CD4-positive, alpha-beta T cell (primary cell): Measurements from ENCODE around the gene EDEM2. TPM values are rescaled to one million over a fixed set of nuclear protein-coding genes. Genes with fewer than 3 reads are reported as not detected.

Source experiments
- ATAC-seq: fragments of 200-7000 bp; cut with Tn5 transposase; one replicate; pipeline ENCODE4 v1.10.0; 2022; ENCODE audit warnings: mild to moderate bottlenecking; ENCODE audit not compliant: poor library complexity
- CTCF ChIA-PET: fragments of 350-600 bp; sonication (Branson Sonifier 250); formaldehyde crosslinking; loops from one replicate; lab custom pipeline; 2021; ENCODE audit warnings: antibody characterized with exemption, inconsistent platforms; lab: Charles Lee
- POLR2A ChIA-PET: fragments of 350-600 bp; sonication (Branson Sonifier 250); formaldehyde crosslinking; loops from one replicate; lab custom pipeline; 2021; ENCODE audit warnings: antibody characterized with exemption, inconsistent platforms; lab: Charles Lee
- DNase-seq, 14 experiments: peaks; one replicate each; pipeline ENCODE4 v3.0.0-alpha.2; 2013 to 2020; ENCODE audit warnings: mixed read lengths in 2 of 14
- H3K27ac ChIP-seq, 2 donors: one replicate each; pipeline versions ENCODE4 v1.5.1 to v1.7.0; 2013; ENCODE audit warnings: low read length in 2 of 2, low read depth in 1 of 2, mild to moderate bottlenecking in 1 of 2
- H3K27me3 ChIP-seq, 2 experiments: 1 replicate in 1 of 2; 2 replicates in 1 of 2; pipeline versions ENCODE4 v1.6.1 to v1.7.0; 2013; ENCODE audit warnings: low read length in 2 of 2, control low read depth in 1 of 2, mild to moderate bottlenecking in 1 of 2, moderate library complexity in 1 of 2; ENCODE audit not compliant: insufficient read depth in 2 of 2, control insufficient read depth in 1 of 2
- H3K36me3 ChIP-seq: one replicate; pipeline ENCODE4 v1.6.1; 2013; ENCODE audit warnings: low read length, control low read depth; ENCODE audit not compliant: insufficient read depth
- H3K4me1 ChIP-seq: one replicate; pipeline ENCODE4 v1.6.1; 2013; ENCODE audit warnings: low read length, control low read depth; ENCODE audit not compliant: insufficient read depth
- H3K4me3 ChIP-seq: one replicate; pipeline ENCODE4 v1.5.1; 2013; ENCODE audit warnings: mild to moderate bottlenecking, low read length, moderate library complexity
- H3K9me3 ChIP-seq, 2 experiments: 1 replicate in 1 of 2; 2 replicates in 1 of 2; pipeline versions ENCODE4 v1.6.1 to v1.7.0; 2013; ENCODE audit warnings: low read length in 2 of 2, mild to moderate bottlenecking in 2 of 2, control low read depth in 1 of 2, moderate library complexity in 1 of 2; ENCODE audit not compliant: control insufficient read depth in 1 of 2, insufficient read depth in 1 of 2
- H3K27ac Mint-ChIP-seq: one replicate; pipeline ENCODE4 v1.8.0; 2020; ENCODE audit warnings: mixed read lengths
- H3K27me3 Mint-ChIP-seq: one replicate; pipeline ENCODE4 v1.8.0; 2021; ENCODE audit warnings: mixed read lengths
- H3K36me3 Mint-ChIP-seq: one replicate; pipeline ENCODE4 v1.8.0; 2021; ENCODE audit warnings: low read depth, mixed read lengths
- H3K4me1 Mint-ChIP-seq: one replicate; pipeline ENCODE4 v1.8.0; 2021; ENCODE audit warnings: low read depth, mixed read lengths
- H3K4me3 Mint-ChIP-seq: one replicate; pipeline ENCODE4 v1.8.0; 2020; ENCODE audit warnings: mild to moderate bottlenecking, mixed read lengths
- H3K9me3 Mint-ChIP-seq: one replicate; pipeline ENCODE4 v1.8.0; 2020; ENCODE audit warnings: mixed read lengths
- CTCF ChIP-seq: fragments of 200-600 bp; IDR thresholded peaks from one replicate; pipeline ENCODE4 v1.8.0; 2022; ENCODE audit warnings: antibody characterized with exemption, mild to moderate bottlenecking
- intact Hi-C, 2 experiments: fragments of 100-400 bp; cut with DNase I in 1 of 2; cut with micrococcal nuclease in 1 of 2; formaldehyde crosslinking; loops; one replicate each; pipeline versions ENCODE4 v1.15.1 to v1.9.0; 2023 to 2025; cut with DNase I, micrococcal nuclease
- total RNA-seq, 174 experiments: library from RNA in 2 of 174; stranded (reverse) in 2 of 174; gene quantifications; one replicate each; pipeline ENCODE4 v1.2.3 and lab custom pipeline; 2021 to 2026

The EDEM2 gene
- total RNA-seq, 2 experiments from 2014 or later = 12.2 to 12.6 TPM

GRCh38 chr20:35173576-35174192, 26.5 kb upstream of the EDEM2 start:
- Mint-ChIP-seq H3K27ac (no peak overlapping the region), H3K4me3 (no peak overlapping the region), H3K36me3 (peaks cover 4% of the 10 kb centered on the region), H3K4me1 (peaks cover 17% of the 10 kb centered on the region), H3K9me3 (no peaks in the 10 kb centered on the region), H3K27me3 (no peaks in the 10 kb centered on the region)
- ChIA-PET POLR2A (interaction anchor here (0.6 kb wide), 1 partner anchor 105 kb away, joined by 3 read pairs; no protein-coding TSS in a partner anchor), CTCF (no interaction called here)
- Histone ChIP-seq H3K9me3 (no peaks in the 10 kb centered on the region), H3K27me3 (no peaks in the 10 kb centered on the region), H3K4me1 (peaks cover 12% of the 10 kb centered on the region), H3K27ac (no peak overlapping the region), H3K4me3 (no peak overlapping the region), H3K36me3 (no peaks in the 10 kb centered on the region)
- no peak for DNase-seq
- intact Hi-C loops = no loop called here
- ATAC-seq = no peak
- TF ChIP-seq CTCF = no peak

GRCh38 chr20:35172434-35172806, 25.3 kb upstream of the EDEM2 start:
- CTCF ChIA-PET = no interaction called here
- Mint-ChIP-seq H3K36me3 (no peaks in the 10 kb centered on the region), H3K4me3 (no peak overlapping the region), H3K27ac (no peak overlapping the region), H3K27me3 (no peaks in the 10 kb centered on the region), H3K9me3 (no peaks in the 10 kb centered on the region), H3K4me1 (peaks cover 17% of the 10 kb centered on the region)
- H3K27me3 ChIP-seq = no peaks in the 10 kb centered on the region
- H3K4me1 ChIP-seq = peaks cover 12% of the 10 kb centered on the region
- DNase-seq (no peak), ATAC-seq (no peak)
- TF ChIP-seq CTCF = no peak
- no peaks in the 10 kb centered on the region for H3K36me3 ChIP-seq
- no peaks in the 10 kb centered on the region for H3K9me3 ChIP-seq
- H3K27ac ChIP-seq = no peak overlapping the region
- POLR2A ChIA-PET = no interaction called here
- intact Hi-C loops = no loop called here
- H3K4me3 ChIP-seq = peak overlapping the region; percentile 36

- Histone ChIP-seq H3K9me3 (no peaks in the 10 kb centered on the region), H3K4me1 (peaks cover 12% of the 10 kb centered on the region), H3K4me3 (peak within 1 kb of the TSS; percentile 36), H3K27me3 (no peaks in the 10 kb centered on the region), H3K27ac (no peak within 1 kb of the TSS), H3K36me3 (no peaks in the 10 kb centered on the region)
- ChIA-PET CTCF (no interaction called here), POLR2A (no interaction called here)
- peaks cover 17% of the 10 kb centered on the region for H3K4me1 Mint-ChIP-seq
- no peak for TF ChIP-seq CTCF
- intact Hi-C loops = no loop called here
- DNase-seq (peak in 5 of 14 experiments; percentile 1 to 45 (median 18)), ATAC-seq (peak; percentile 37)
- H3K4me3 Mint-ChIP-seq = peak within 1 kb of the TSS; percentile 43
- no peak within 1 kb of the TSS for H3K27ac Mint-ChIP-seq
- no peaks in the 10 kb centered on the region for H3K9me3 Mint-ChIP-seq
- H3K36me3 Mint-ChIP-seq = no peaks in the 10 kb centered on the region
- H3K27me3 Mint-ChIP-seq = no peaks in the 10 kb centered on the region
These were observed 24.8 kb upstream of the EDEM2 start, which contains the start of gene PROCR for GRCh38 chr20:35171753-35172433. Gene PROCR, plus strand, starts transcription at chr20:35172072. Its CDS starts 83 bp downstream, at chr20:35172155.
